Activated gamma-delta T cell treated with anti-CD3 and anti-CD28 coated beads, Interleukin-2, amount 50 U/mL, for 16 hours (primary cell): ENCODE data around the gene LRRC56.
A peak's percentile ranks its signal among the peaks of the same experiment; 100 is the strongest.

Experiments
- DNase-seq: peaks from one replicate; pipeline ENCODE4 v3.0.0-alpha.2; 2020; ENCODE audit warnings: low read depth

Gene LRRC56

GRCh38 chr11:575313-575995 lies 38.1 kb downstream of the LRRC56 start:
- DNase-seq = no peak

GRCh38 chr11:575996-576768 lies 38.9 kb downstream of the LRRC56 start, which contains the start of gene PHRF1:
Gene PHRF1 (plus strand): TSS chr11:576470. CDS start chr11:581513, 5,043 bp downstream.
- peak; percentile 90 for DNase-seq

GRCh38 chr11:576811-577610 lies 39.7 kb downstream of the LRRC56 start:
- DNase-seq = no peak

- DNase-seq = no peak
Measured at GRCh38 chr11:577611-577894, 40.2 kb downstream of the LRRC56 start.

- DNase-seq = no peak
Measured at GRCh38 chr11:578276-579035, 41.1 kb downstream of the LRRC56 start.

GRCh38 chr11:579830-580601 lies 42.7 kb downstream of the LRRC56 start:
- no peak for DNase-seq

GRCh38 chr11:581342-581741 lies 44.0 kb downstream of the LRRC56 start:
- no peak for DNase-seq

- DNase-seq = no peak
Measured at GRCh38 chr11:581752-582151, 44.4 kb downstream of the LRRC56 start.

GRCh38 chr11:584287-584686 lies 47.0 kb downstream of the LRRC56 start:
- no peak for DNase-seq

GRCh38 chr11:586376-587316 lies 49.3 kb downstream of the LRRC56 start:
- no peak for DNase-seq

GRCh38 chr11:587546-587945 lies 50.2 kb downstream of the LRRC56 start:
- no peak for DNase-seq

GRCh38 chr11:587978-588380 lies 50.7 kb downstream of the LRRC56 start:
- peak; percentile 42 for DNase-seq

GRCh38 chr11:589798-590197 lies 52.5 kb downstream of the LRRC56 start:
- no peak for DNase-seq

GRCh38 chr11:590997-591396 lies 53.7 kb downstream of the LRRC56 start:
- no peak for DNase-seq

- DNase-seq = no peak
Measured at GRCh38 chr11:592501-592900, 55.2 kb downstream of the LRRC56 start.

- no peak for DNase-seq
Measured at GRCh38 chr11:592918-593317, 55.6 kb downstream of the LRRC56 start.

GRCh38 chr11:593347-593746 lies 56.0 kb downstream of the LRRC56 start:
- no peak for DNase-seq

- no peak for DNase-seq
Measured at GRCh38 chr11:595400-595799, 58.1 kb downstream of the LRRC56 start.

- no peak for DNase-seq
Measured at GRCh38 chr11:596374-596773, 59.0 kb downstream of the LRRC56 start.

GRCh38 chr11:597166-597725 lies 59.9 kb downstream of the LRRC56 start:
- DNase-seq = no peak
